OCI-LY1 (cell line): ENCODE results near the gene RAD54L.
"Not testable (repeated sequence)": the region's sequence is repeated elsewhere in the genome, so short reads cannot be mapped to it uniquely, and the experiment has no call there.

Source experiments
- CTCF ChIP-seq: fragments of 200-600 bp; sonication (generic), shearing (Covaris generic); IDR thresholded peaks from 2 replicates; pipeline ENCODE4 v1.5.1; 2017; ENCODE audit warnings: mild to moderate bottlenecking, antibody characterized with exemption, low read length, moderate library complexity, mixed read lengths
- EZH2 ChIP-seq: fragments of 200-600 bp; sonication (generic), shearing (Covaris generic); IDR thresholded peaks from 2 replicates; pipeline ENCODE4 v1.8.0; 2017; ENCODE audit warnings: borderline replicate concordance, mixed run types, mild to moderate bottlenecking, antibody characterized with exemption, low read length, moderate library complexity, mixed read lengths

- not testable (repeated sequence) for TF ChIP-seq CTCF, EZH2
These were observed 72.7 kb downstream of the RAD54L start for GRCh38 chr1:46319960-46320914.
